Measurements from ENCODE around the gene KCNK4. TPM values are rescaled to one million over a fixed set of nuclear protein-coding genes. Genes with fewer than 3 reads are reported as not detected.
A peak's percentile ranks its signal among the peaks of the same experiment; 100 is the strongest.

The KCNK4 gene
- total and polyA plus RNA-seq, 4 donors: not detected

GRCh38 chr11:64269540-64270220 lies 21.4 kb upstream of the KCNK4 start (continued):
- TF ChIP-seq, protein P1, sequence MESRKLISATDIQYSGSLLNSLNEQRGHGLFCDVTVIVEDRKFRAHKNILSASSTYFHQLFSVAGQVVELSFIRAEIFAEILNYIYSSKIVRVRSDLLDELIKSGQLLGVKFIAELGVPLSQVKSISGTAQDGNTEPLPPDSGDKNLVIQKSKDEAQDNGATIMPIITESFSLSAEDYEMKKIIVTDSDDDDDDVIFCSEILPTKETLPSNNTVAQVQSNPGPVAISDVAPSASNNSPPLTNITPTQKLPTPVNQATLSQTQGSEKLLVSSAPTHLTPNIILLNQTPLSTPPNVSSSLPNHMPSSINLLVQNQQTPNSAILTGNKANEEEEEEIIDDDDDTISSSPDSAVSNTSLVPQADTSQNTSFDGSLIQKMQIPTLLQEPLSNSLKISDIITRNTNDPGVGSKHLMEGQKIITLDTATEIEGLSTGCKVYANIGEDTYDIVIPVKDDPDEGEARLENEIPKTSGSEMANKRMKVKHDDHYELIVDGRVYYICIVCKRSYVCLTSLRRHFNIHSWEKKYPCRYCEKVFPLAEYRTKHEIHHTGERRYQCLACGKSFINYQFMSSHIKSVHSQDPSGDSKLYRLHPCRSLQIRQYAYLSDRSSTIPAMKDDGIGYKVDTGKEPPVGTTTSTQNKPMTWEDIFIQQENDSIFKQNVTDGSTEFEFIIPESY (IDR thresholded peaks at IDR 0.05): peak; percentile 93
- TF ChIP-seq ATF3 (IDR thresholded peaks at IDR 0.05): peak; percentile 72
- peak; percentile 93 for TF ChIP-seq MAX (IDR thresholded peaks at IDR 0.05)
- TF ChIP-seq GABPA (IDR thresholded peaks at IDR 0.05 in 1 of 2, conservative IDR thresholded peaks at IDR 0.05 in 1 of 2): peak; percentile 97 to 99
- peak; percentile 90 to 91 for TF ChIP-seq EGR1 (IDR thresholded peaks at IDR 0.05; ENCODE audit: low read depth in 2 of 2)
- TF ChIP-seq RXRA (IDR thresholded peaks at IDR 0.05): peak; percentile 92 to 96
- TF ChIP-seq RAD21 (IDR thresholded peaks at IDR 0.05): peak; percentile 15 to 36

- DNase-seq (ENCODE audit: low spot score): no peak
- Histone ChIP-seq H3K4me1 (ENCODE audit: control insufficient read depth in 4 of 4, insufficient read depth in 4 of 4, low read length in 3 of 4) (peaks cover 6 to 23% (median 13%) of the 10 kb centered on the region in 4 donors), H3K36me3 (ENCODE audit: control insufficient read depth in 4 of 4, insufficient read depth in 3 of 4, low read depth in 1 of 4, low read length in 3 of 4) (peaks cover 0 to 21% (median 7%) of the 10 kb centered on the region in 4 donors), H3K9me3 (ENCODE audit: control insufficient read depth in 4 of 4, low read length in 3 of 4) (no peaks in the 10 kb centered on the region), H3K27ac (ENCODE audit: low read depth in 1 of 2, low read length in 2 of 2) (no peak overlapping the region), H3K4me3 (ENCODE audit: low read depth in 1 of 3, low read length in 3 of 3) (no peak overlapping the region), H3K27me3 (ENCODE audit: control insufficient read depth in 4 of 4, insufficient read depth in 4 of 4, low read length in 3 of 4) (no peaks in the 10 kb centered on the region), H3K9ac (ENCODE audit: low read depth in 1 of 2, low read length in 2 of 2) (no peak overlapping the region)
- 95% methylated on average over 15 of the region's 15 CpGs for WGBS
- no peak for TF ChIP-seq REST (IDR thresholded peaks at IDR 0.05)
- TF ChIP-seq EGR1 (IDR thresholded peaks at IDR 0.05; ENCODE audit: low read depth in 2 of 2): no peak
- no peak for TF ChIP-seq CTCF (IDR thresholded peaks at IDR 0.05; ENCODE audit: low read depth, low read length, missing input control)
- TF ChIP-seq HNF4A (conservative IDR thresholded peaks at IDR 0.05): no peak
- no peak for TF ChIP-seq GABPA (IDR thresholded peaks at IDR 0.05 in 1 of 2, conservative IDR thresholded peaks at IDR 0.05 in 1 of 2)
- TF ChIP-seq FOXA2 (IDR thresholded peaks at IDR 0.05): no peak
- TF ChIP-seq HNF4G (IDR thresholded peaks at IDR 0.05): no peak
- TF ChIP-seq JUND (IDR thresholded peaks at IDR 0.05): no peak
- no peak for TF ChIP-seq RAD21 (IDR thresholded peaks at IDR 0.05)
- TF ChIP-seq NR2F2 (IDR thresholded peaks at IDR 0.05): no peak
- TF ChIP-seq SP1 (IDR thresholded peaks at IDR 0.05): no peak
- no peak for TF ChIP-seq MAX (IDR thresholded peaks at IDR 0.05)
- TF ChIP-seq RXRA (IDR thresholded peaks at IDR 0.05): no peak
- no peak for TF ChIP-seq TAF1 (conservative IDR thresholded peaks at IDR 0.05)
- TF ChIP-seq FOXA1 (IDR thresholded peaks at IDR 0.05): no peak
- no peak for TF ChIP-seq YY1 (IDR thresholded peaks at IDR 0.05)
Measured at GRCh38 chr11:64275031-64275800, 15.9 kb upstream of the KCNK4 start.

Data from liver (tissue), 9 donors.